ENCODE measurements around the gene NHLH2.

Gene NHLH2

GRCh38 chr1:115814685-115815398, 26.1 kb downstream of the NHLH2 start:
- TF ChIP-seq CTCF (conservative IDR thresholded peaks at IDR 0.05; ENCODE audit: low read length), result no peak
- H3K4me3 ChIP-seq (ENCODE audit: low read length), result no peak overlapping the region
- no peak for DNase-seq (ENCODE audit: low read depth)

GRCh38 chr1:115813727-115814126, 27.2 kb downstream of the NHLH2 start:
- DNase-seq (ENCODE audit: low read depth), result no peak
- no peak for TF ChIP-seq CTCF (conservative IDR thresholded peaks at IDR 0.05; ENCODE audit: low read length)
- H3K4me3 ChIP-seq (ENCODE audit: low read length), result no peak overlapping the region

DNA sequence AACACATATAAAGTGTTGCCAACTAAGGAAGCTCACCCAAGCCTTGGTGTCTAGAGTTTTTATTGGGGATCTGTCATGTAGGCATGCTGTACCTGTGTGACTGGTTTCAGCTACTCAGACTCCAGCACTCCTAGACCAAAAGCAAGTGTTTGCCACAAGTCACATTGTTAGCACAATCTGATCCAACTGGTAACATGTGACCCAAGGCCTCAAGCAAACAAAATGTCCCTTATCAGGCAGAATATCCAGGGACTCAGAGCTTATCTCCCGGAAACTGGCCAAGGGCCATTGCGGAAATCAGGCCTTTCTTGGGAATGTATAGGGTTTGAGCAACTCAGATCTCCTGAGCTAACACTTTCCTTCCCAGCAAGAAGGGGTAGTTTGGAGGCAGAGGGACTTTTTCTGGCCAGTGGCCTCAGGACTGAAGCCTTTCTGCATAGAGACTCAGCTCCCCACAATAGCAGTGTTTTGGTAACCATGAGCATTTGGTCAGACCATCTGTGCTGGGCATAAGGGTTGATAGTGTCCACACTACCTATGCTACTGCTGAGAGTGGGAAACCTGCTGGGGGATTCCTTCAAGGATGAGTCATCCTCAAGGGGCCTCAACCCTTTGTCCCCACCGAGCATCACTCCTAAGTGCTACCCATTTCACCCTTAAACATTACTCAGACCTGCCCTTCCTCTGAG, 29.6 kb downstream of the NHLH2 start:
- DNase-seq (ENCODE audit: low read depth), result no peak
- H3K4me3 ChIP-seq (ENCODE audit: low read length), result no peak overlapping the region
- TF ChIP-seq CTCF (conservative IDR thresholded peaks at IDR 0.05; ENCODE audit: low read length), result no peak

- DNase-seq (ENCODE audit: low read depth), result no peak
These were observed 30.3 kb downstream of the NHLH2 start for GRCh38 chr1:115810609-115811008.

DNA sequence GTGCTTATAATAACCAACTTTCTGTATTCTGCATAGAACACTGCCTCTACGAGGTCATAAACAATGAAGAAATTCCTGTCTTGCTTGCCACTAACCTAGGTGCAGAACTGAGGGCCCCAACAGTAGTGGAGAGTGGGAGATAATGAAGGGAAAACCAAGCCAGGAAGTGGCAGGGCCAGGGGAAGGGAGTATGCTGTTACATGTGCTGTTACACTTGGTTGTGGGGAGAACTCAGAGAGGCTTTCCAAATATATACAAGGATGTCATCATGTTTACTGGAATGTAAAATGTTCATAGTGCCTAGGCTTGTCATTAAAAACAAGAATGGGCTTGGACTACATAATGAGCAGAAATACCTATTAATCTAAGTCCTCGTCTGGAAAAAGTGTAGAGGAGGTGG, 31.1 kb downstream of the NHLH2 start:
- H3K4me3 ChIP-seq (ENCODE audit: low read length), result no peak overlapping the region
- TF ChIP-seq CTCF (conservative IDR thresholded peaks at IDR 0.05; ENCODE audit: low read length), result no peak
- DNase-seq (ENCODE audit: low read depth), result no peak

More at GRCh38 chr1:115810609-115811008, 30.3 kb downstream of the NHLH2 start:
- no peak overlapping the region for H3K4me3 ChIP-seq (ENCODE audit: low read length)
- no peak for TF ChIP-seq CTCF (conservative IDR thresholded peaks at IDR 0.05; ENCODE audit: low read length)

DNA sequence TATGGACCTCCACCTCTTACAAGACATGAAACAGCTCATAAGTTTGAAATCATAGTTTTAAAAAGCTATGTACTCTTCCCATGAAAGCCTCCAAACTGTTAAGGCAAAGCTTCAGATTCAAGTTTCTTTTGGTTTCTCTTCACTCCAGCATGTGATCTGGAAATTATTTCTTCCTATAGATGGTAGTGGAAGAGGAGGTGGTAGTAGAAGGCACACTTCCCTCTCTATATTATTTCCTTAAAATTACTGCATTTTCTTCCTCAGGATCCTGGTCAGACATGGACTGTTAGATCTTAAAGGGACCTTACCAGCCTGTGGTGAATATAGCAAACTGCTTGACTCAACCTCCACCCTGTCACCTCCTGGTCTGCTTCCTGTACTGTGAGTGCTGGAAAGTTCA, 31.9 kb downstream of the NHLH2 start:
- TF ChIP-seq CTCF (conservative IDR thresholded peaks at IDR 0.05; ENCODE audit: low read length), result no peak
- DNase-seq (ENCODE audit: low read depth), result no peak
- no peak overlapping the region for H3K4me3 ChIP-seq (ENCODE audit: low read length)

- peak; percentile 80 for DNase-seq (ENCODE audit: low read depth)
- peak; percentile 85 for TF ChIP-seq CTCF (conservative IDR thresholded peaks at IDR 0.05; ENCODE audit: low read length)
- no peak overlapping the region for H3K4me3 ChIP-seq (ENCODE audit: low read length)
These were observed 33.2 kb downstream of the NHLH2 start for GRCh38 chr1:115807723-115808122.
